ENCODE results near the gene KCNQ2. TPM values are rescaled to one million over a fixed set of nuclear protein-coding genes. Genes with fewer than 3 reads are reported as not detected.
A peak's percentile ranks its signal among the peaks of the same experiment; 100 is the strongest.

Gene KCNQ2
- total and polyA plus RNA-seq, 10 of the 15 experiments (the other 5 are each of a cell fraction or from before 2014, with no cell fraction given), result 0.06 to 0.49 (median 0.26) TPM; not detected in 7

DNA sequence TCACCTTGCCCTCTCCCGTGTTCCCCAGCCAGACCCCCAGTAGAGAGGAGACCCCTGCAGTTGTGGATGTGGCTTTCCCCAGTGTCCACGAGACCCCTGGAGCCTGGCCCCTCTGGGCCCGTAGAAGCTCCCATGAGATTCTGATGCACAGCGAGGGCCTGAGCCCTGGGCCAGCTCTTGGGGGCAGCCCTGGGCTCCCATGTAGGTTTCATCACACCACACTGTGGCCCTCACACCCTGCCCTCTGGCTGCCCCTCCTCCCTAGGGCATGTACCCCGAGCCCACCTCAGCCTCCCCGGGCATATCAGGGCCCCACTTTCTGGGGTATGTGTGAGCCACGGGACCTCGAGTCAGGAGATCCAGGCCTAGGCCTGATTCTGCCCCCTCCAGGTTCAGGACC is 104.3 kb downstream of the KCNQ2 start (continued):
- no peak for TF ChIP-seq TARDBP (IDR thresholded peaks at IDR 0.05; ENCODE audit: borderline replicate concordance)
- no peak for TF ChIP-seq CBFB (IDR thresholded peaks at IDR 0.05; ENCODE audit: low read depth)

- FAIRE-seq (no peak), ATAC-seq (no peak), DNase-seq (ENCODE audit: low read depth, low spot score) (no peak)
- Histone ChIP-seq H3K27me3 (replicated peaks in 1 of 2; ENCODE audit: control insufficient read depth in 2 of 2, insufficient read depth in 2 of 2, low read length in 1 of 2) (no peaks in the 10 kb centered on the region; a peak in 1 of 4 replicates), H4K20me1 (ENCODE audit: control insufficient read depth, insufficient read depth) (no peaks in the 10 kb centered on the region), H3K4me3 (no peak overlapping the region), H3K9me3 (replicated peaks; ENCODE audit: control insufficient read depth, insufficient read depth, low read length) (no peaks in the 10 kb centered on the region), H2AFZ (ENCODE audit: control insufficient read depth, low read depth, low read length) (no peak overlapping the region), H3K4me1 (ENCODE audit: control insufficient read depth, insufficient read depth, low read length) (no peaks in the 10 kb centered on the region), H3K9ac (ENCODE audit: control insufficient read depth, insufficient read depth, low read length) (no peak overlapping the region), H3K36me3 (ENCODE audit: control insufficient read depth in 2 of 2, insufficient read depth in 2 of 2, low read length in 1 of 2) (no peaks in the 10 kb centered on the region), H3K79me2 (ENCODE audit: control insufficient read depth, insufficient read depth, low read length) (no peaks in the 10 kb centered on the region), H3K4me2 (ENCODE audit: control insufficient read depth, insufficient read depth) (no peak overlapping the region), H3K27ac (ENCODE audit: control insufficient read depth, insufficient read depth) (no peak overlapping the region)
- POLR2A ChIA-PET, result no interaction called here
- CTCF ChIA-PET, result no interaction called here
- TF ChIP-seq PAX5 (IDR thresholded peaks at IDR 0.05; ENCODE audit: borderline replicate concordance, low read depth, low read length), result 0 out of 2 replicates have a peak, but pooled peaks have one; percentile 8
- TF ChIP-seq, protein P1, sequence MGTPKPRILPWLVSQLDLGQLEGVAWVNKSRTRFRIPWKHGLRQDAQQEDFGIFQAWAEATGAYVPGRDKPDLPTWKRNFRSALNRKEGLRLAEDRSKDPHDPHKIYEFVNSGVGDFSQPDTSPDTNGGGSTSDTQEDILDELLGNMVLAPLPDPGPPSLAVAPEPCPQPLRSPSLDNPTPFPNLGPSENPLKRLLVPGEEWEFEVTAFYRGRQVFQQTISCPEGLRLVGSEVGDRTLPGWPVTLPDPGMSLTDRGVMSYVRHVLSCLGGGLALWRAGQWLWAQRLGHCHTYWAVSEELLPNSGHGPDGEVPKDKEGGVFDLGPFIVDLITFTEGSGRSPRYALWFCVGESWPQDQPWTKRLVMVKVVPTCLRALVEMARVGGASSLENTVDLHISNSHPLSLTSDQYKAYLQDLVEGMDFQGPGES (IDR thresholded peaks at IDR 0.05), result no peak
- in situ Hi-C loops (cut with MboI), result no loop called here
- SMC1A ChIA-PET (ENCODE audit: uncharacterized antibody, unreplicated experiment), result no interaction called here
- BruUV-seq (replicated peaks), result no TSS peak
- intact Hi-C loops (cut with micrococcal nuclease; ENCODE audit: unreplicated experiment), result no loop called here
- RAD21 ChIA-PET (ENCODE audit: unreplicated experiment), result no interaction called here
- WGBS (ENCODE audit: insufficient coverage, insufficient replicate concordance, low lambda C conversion rate, missing lambda C conversion rate), result 19% methylated on average over 22 of the region's 24 CpGs
These were observed 104.9 kb downstream of the KCNQ2 start for GRCh38 chr20:63367446-63368055.
